ENCODE measurements around the gene RIMS1. TPM values are rescaled to one million over a fixed set of nuclear protein-coding genes. Genes with fewer than 3 reads are reported as not detected.

The RIMS1 gene
- total and polyA plus RNA-seq, 4 donors = 0.09 to 0.17 TPM; not detected in 2

DNA sequence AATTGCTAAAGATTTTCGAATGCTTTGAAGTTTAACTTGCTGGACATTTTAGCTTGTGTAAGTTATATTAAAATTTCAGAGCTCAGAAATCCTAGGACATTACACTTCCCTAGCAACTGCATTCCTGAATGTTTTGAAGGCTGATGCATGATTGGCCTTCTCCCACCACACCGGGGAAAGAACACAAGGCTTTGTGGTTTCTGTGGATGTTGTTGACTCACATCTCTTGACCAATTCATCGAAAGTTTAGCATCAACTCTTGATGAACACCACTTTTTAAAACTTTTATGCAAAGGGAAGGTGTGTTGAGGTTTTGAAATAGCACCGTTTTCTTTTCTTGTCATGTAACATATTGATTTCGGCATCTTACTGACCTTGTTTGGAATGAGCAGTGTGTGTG, 81.1 kb downstream of the RIMS1 start:
- no peaks in the 10 kb centered on the region for H3K4me1 ChIP-seq (ENCODE audit: control insufficient read depth in 4 of 4, insufficient read depth in 4 of 4, low read length in 3 of 4)
- H3K27me3 ChIP-seq (ENCODE audit: control insufficient read depth in 4 of 4, insufficient read depth in 4 of 4, low read length in 3 of 4) = peaks cover 0 to 3% (median 0%) of the 10 kb centered on the region in 4 donors
- 73% methylated on average over 5 of the region's 5 CpGs for WGBS
- TF ChIP-seq GABPA (IDR thresholded peaks at IDR 0.05 in 1 of 2, conservative IDR thresholded peaks at IDR 0.05 in 1 of 2) (no peak), FOXA2 (IDR thresholded peaks at IDR 0.05) (no peak), ZBTB33 (IDR thresholded peaks at IDR 0.05) (no peak), YY1 (IDR thresholded peaks at IDR 0.05) (no peak), HNF4A (conservative IDR thresholded peaks at IDR 0.05) (no peak), RXRA (IDR thresholded peaks at IDR 0.05) (no peak), SP1 (IDR thresholded peaks at IDR 0.05) (no peak), RAD21 (IDR thresholded peaks at IDR 0.05) (no peak), NR2F2 (IDR thresholded peaks at IDR 0.05) (no peak), JUND (IDR thresholded peaks at IDR 0.05) (no peak), CTCF (IDR thresholded peaks at IDR 0.05; ENCODE audit: low read depth, low read length, missing input control) (no peak), FOXA1 (IDR thresholded peaks at IDR 0.05) (no peak), MAX (IDR thresholded peaks at IDR 0.05) (no peak), EGR1 (IDR thresholded peaks at IDR 0.05; ENCODE audit: low read depth in 2 of 2) (no peak), TAF1 (conservative IDR thresholded peaks at IDR 0.05) (no peak), HNF4G (IDR thresholded peaks at IDR 0.05) (no peak)
- TF ChIP-seq, protein P1, sequence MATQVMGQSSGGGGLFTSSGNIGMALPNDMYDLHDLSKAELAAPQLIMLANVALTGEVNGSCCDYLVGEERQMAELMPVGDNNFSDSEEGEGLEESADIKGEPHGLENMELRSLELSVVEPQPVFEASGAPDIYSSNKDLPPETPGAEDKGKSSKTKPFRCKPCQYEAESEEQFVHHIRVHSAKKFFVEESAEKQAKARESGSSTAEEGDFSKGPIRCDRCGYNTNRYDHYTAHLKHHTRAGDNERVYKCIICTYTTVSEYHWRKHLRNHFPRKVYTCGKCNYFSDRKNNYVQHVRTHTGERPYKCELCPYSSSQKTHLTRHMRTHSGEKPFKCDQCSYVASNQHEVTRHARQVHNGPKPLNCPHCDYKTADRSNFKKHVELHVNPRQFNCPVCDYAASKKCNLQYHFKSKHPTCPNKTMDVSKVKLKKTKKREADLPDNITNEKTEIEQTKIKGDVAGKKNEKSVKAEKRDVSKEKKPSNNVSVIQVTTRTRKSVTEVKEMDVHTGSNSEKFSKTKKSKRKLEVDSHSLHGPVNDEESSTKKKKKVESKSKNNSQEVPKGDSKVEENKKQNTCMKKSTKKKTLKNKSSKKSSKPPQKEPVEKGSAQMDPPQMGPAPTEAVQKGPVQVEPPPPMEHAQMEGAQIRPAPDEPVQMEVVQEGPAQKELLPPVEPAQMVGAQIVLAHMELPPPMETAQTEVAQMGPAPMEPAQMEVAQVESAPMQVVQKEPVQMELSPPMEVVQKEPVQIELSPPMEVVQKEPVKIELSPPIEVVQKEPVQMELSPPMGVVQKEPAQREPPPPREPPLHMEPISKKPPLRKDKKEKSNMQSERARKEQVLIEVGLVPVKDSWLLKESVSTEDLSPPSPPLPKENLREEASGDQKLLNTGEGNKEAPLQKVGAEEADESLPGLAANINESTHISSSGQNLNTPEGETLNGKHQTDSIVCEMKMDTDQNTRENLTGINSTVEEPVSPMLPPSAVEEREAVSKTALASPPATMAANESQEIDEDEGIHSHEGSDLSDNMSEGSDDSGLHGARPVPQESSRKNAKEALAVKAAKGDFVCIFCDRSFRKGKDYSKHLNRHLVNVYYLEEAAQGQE (IDR thresholded peaks at IDR 0.05) = no peak
- TF ChIP-seq, protein P2, sequence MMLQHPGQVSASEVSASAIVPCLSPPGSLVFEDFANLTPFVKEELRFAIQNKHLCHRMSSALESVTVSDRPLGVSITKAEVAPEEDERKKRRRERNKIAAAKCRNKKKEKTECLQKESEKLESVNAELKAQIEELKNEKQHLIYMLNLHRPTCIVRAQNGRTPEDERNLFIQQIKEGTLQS (IDR thresholded peaks at IDR 0.05) = no peak
- no peak overlapping the region for H3K9ac ChIP-seq (ENCODE audit: low read depth in 1 of 2, low read length in 2 of 2)
- no peak for DNase-seq (ENCODE audit: low spot score)
- H3K4me3 ChIP-seq (ENCODE audit: low read depth in 1 of 3, low read length in 3 of 3) = no peak overlapping the region
- H3K9me3 ChIP-seq (ENCODE audit: control insufficient read depth in 4 of 4, low read length in 3 of 4) = no peaks in the 10 kb centered on the region
- no peak overlapping the region for H3K27ac ChIP-seq (ENCODE audit: low read depth in 1 of 2, low read length in 2 of 2)
- H3K36me3 ChIP-seq (ENCODE audit: control insufficient read depth in 4 of 4, insufficient read depth in 3 of 4, low read depth in 1 of 4, low read length in 3 of 4) = no peaks in the 10 kb centered on the region

Data from liver (tissue), 9 donors.